Gastroesophageal sphincter (tissue), 3 donors: ENCODE results near the gene POLR3C.
"Not testable (repeated sequence)": the region's sequence is repeated elsewhere in the genome, so short reads cannot be mapped to it uniquely, and the experiment has no call there.

Source experiments
- CTCF ChIP-seq, 4 experiments: fragments of 200-600 bp in 2 of 4; fragments of 450-650 bp in 2 of 4; sonication (generic) in 1 of 4; IDR thresholded peaks; one replicate each; pipeline ENCODE4 v1.5.1; 2017 to 2019; ENCODE audit warnings: antibody characterized with exemption in 4 of 4, mild to moderate bottlenecking in 2 of 4, moderate library complexity in 2 of 4
- POLR2A ChIP-seq, 2 donors: fragments of 450-650 bp; IDR thresholded peaks; one replicate each; pipeline ENCODE4 v1.6.1; 2017; ENCODE audit warnings: antibody characterized with exemption in 2 of 2, mild to moderate bottlenecking in 2 of 2, moderate library complexity in 1 of 2

DNA sequence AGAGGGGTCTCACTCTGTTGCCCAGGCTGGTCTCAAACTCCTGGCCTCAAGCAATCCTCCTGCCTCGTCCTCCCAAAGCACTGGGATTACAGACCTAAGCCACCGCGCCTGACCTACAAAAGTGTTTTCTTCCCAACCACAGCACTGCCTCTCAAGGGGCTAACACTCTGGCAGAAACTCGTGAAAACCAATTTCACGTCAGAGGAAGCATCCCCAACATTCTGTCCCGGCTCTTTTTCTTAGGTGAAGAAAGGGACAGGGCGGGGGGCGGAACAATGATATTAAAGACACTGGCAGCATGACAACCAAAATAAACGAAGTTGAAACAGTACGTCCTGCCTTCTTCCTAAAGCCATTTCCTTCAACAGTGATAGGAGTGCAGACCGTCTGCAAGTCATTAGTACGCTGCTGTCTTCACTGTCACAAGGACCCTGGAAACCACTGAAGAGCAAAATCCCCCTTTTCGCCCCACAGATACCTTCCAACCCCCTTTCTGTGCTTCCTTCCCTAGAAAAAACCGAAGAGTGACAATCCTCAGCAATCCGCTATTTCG is 1.1 kb upstream of the POLR3C start:
- TF ChIP-seq CTCF, POLR2A (IDR thresholded peaks at IDR 0.05): not testable (repeated sequence)
